ENCODE measurements around the gene ZNF622.
A peak's percentile ranks its signal among the peaks of the same experiment; 100 is the strongest.

Gene ZNF622

GRCh38 chr5:16465544-16466432, at the start of gene ZNF622:
TSS of gene ZNF622 (minus strand) at chr5:16465800. CDS start at chr5:16465665, 135 bp downstream.
- DNase-seq: peak; percentile 90 to 92

GRCh38 chr5:16510098-16510497, 44.5 kb upstream of the ZNF622 start:
- no peak for DNase-seq

GRCh38 chr5:16508730-16509531, 43.3 kb upstream of the ZNF622 start:
- DNase-seq: no peak

GRCh38 chr5:16507716-16508115, 42.1 kb upstream of the ZNF622 start:
- no peak for DNase-seq

- DNase-seq: no peak
These were observed 40.3 kb upstream of the ZNF622 start for GRCh38 chr5:16505904-16506303.

GRCh38 chr5:16505140-16505891, 39.7 kb upstream of the ZNF622 start:
- no peak for DNase-seq

- DNase-seq: no peak
These were observed 39.0 kb upstream of the ZNF622 start for GRCh38 chr5:16504571-16504970.

GRCh38 chr5:16502866-16503265, 37.3 kb upstream of the ZNF622 start:
- no peak for DNase-seq

- DNase-seq: no peak
These were observed 34.4 kb upstream of the ZNF622 start for GRCh38 chr5:16500024-16500423.

GRCh38 chr5:16497546-16497945, 31.9 kb upstream of the ZNF622 start:
- DNase-seq: no peak

- DNase-seq: no peak
These were observed 27.7 kb upstream of the ZNF622 start for GRCh38 chr5:16493261-16493660.

- DNase-seq: no peak
These were observed 27.0 kb upstream of the ZNF622 start for GRCh38 chr5:16492398-16493140.

- no peak for DNase-seq
These were observed 25.3 kb upstream of the ZNF622 start for GRCh38 chr5:16490911-16491310.

- no peak for DNase-seq
These were observed 23.8 kb upstream of the ZNF622 start for GRCh38 chr5:16489322-16489791.

GRCh38 chr5:16487456-16487855, 21.9 kb upstream of the ZNF622 start:
- no peak for DNase-seq

GRCh38 chr5:16486711-16487111, 21.1 kb upstream of the ZNF622 start:
- no peak for DNase-seq

- no peak for DNase-seq
These were observed 20.1 kb upstream of the ZNF622 start for GRCh38 chr5:16485656-16486055.

- DNase-seq: no peak
These were observed 18.5 kb upstream of the ZNF622 start for GRCh38 chr5:16484081-16484480.

GRCh38 chr5:16483361-16483760, 17.8 kb upstream of the ZNF622 start:
- DNase-seq: no peak

GRCh38 chr5:16482891-16483290, 17.3 kb upstream of the ZNF622 start:
- DNase-seq: no peak

- DNase-seq: no peak
These were observed 15.4 kb upstream of the ZNF622 start for GRCh38 chr5:16480821-16481538.

- no peak for DNase-seq
These were observed 14.5 kb upstream of the ZNF622 start for GRCh38 chr5:16480144-16480543.

Measured in activated CD4-positive, alpha-beta T cell treated with anti-CD3 and anti-CD28 coated beads, Interleukin-2, amount 50 U/mL, for 48 hours (primary cell).